HG03060 (cell line): ENCODE measurements around the gene AUTS2.

Source experiments
- ATAC-seq: cut with Tn5 transposase; IDR thresholded peaks from one replicate; pipeline ENCODE4 v1.9.1; 2021; ENCODE audit warnings: low read depth, moderate number of reproducible peaks; ENCODE audit not compliant: unreplicated experiment

Gene AUTS2

DNA sequence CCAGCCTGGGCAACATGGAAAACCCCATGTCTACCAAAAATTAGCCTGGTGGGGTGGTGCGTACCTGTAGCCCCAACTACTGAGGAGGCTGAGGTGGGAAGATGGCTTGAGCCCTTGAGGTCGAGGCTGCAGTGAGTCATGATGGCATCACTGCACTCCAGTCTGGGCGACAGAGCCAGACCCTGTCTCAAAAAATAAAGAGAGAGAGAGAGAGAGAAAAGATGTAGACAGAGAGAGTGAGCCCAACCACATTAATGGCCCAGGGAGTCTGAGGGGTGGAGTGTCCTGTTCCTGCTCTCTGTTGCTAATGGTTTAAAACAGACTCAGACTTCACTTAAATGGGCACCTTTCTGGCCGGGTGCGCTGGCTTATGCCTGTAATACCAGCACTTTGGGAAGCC lies 1078.0 kb downstream of the AUTS2 start:
- ATAC-seq = no peak

DNA sequence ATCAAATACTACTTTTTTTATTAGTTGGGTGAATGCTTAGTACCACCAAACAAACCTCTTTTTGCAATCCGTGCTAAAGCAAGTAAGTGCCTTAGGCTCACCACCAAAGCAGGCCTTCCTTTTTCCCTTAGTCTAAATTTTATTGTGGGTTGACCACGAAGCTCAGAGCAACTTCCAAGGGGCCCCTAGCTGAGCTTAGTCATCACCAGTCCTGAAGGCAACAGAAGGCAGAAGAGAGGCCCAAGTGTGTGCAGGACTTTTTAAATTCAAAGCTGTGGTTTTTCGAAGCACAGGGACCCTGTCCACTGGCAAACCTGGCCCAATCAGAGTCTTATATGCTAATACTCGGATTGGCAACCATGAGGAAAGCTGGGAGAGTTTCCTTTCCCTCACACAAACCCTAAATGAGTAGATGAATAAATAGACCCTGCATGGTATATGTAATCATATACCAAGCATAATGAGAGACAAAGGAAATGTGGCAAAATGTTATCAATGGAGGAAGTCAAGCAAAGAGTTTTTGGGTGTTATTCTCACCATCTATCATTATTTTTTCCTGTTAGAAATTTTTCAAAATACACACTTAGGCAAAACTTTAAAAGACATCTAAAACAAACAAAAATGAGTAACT lies 1080.5 kb downstream of the AUTS2 start:
- no peak for ATAC-seq

DNA sequence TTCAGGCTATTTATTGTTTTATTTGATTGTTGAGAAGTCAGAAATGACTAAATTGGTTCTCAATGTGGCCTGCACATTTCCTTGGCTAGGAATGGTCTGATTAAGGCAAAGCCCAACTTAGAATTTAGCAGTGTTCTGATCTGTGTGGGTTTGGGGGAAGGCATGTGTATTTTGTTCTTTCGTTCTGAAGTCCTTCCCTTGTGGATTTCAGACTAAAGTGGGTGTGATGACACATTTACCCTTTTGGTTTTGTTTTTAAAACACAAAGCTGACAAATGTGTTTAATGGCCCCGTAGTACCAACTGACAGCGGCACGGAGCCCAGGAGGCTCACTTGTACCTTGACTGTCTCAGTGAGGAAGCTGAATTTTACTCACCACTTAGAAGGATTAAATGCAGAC lies 1081.4 kb downstream of the AUTS2 start:
- no peak for ATAC-seq

DNA sequence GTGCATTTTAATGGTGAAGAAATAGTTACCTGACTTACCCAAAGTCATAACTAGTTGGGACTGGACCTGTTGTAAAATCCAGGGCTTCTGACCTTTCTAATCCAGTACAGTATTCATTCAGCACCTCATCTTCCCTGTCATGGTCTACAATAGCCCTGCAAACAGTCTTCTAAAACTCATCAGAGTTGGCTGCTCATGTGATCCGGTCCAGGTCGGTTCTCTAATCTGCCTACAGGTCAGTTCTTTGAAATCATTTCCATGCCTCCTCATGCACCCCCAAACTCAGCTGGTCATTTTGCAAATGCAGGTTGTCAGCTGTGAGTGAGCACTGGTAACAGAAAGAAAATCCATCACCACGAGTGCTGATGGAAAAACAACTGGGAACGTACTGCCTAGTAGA lies 1082.0 kb downstream of the AUTS2 start:
- no peak for ATAC-seq

DNA sequence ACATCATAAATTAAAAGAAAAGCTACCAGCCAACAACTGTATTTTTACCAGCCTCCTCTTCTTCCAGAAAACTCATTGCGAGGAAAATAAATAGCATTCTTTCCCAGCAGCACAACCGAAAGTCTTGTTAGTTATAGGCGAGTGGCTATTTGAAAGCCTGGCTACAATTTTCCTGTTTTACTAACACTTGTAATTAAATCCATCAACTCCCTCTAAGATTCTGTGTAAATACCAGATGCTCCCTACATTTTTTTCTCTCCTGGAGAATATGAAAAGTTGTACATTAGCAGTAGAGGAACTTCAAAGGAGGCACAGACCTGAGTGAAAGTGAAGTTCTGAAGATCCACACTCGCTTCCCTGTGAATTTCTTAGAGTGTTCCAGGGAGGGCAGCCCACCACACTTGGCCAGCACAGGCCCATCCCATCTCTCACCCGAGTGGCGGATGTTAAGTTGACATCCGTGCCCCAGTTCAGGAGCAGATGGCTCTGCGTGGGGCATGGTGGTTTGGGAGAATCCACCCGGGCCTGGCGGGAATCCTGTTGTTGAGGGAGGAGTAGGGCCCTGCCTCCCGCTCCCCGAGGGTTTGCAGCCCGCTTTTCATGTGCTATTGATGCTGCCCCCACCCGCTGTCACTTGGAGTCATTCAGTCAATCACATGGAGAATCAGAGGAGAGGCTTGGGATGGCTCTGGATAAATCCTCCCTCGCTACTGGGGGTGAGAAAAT lies 1082.6 kb downstream of the AUTS2 start:
- no peak for ATAC-seq

DNA sequence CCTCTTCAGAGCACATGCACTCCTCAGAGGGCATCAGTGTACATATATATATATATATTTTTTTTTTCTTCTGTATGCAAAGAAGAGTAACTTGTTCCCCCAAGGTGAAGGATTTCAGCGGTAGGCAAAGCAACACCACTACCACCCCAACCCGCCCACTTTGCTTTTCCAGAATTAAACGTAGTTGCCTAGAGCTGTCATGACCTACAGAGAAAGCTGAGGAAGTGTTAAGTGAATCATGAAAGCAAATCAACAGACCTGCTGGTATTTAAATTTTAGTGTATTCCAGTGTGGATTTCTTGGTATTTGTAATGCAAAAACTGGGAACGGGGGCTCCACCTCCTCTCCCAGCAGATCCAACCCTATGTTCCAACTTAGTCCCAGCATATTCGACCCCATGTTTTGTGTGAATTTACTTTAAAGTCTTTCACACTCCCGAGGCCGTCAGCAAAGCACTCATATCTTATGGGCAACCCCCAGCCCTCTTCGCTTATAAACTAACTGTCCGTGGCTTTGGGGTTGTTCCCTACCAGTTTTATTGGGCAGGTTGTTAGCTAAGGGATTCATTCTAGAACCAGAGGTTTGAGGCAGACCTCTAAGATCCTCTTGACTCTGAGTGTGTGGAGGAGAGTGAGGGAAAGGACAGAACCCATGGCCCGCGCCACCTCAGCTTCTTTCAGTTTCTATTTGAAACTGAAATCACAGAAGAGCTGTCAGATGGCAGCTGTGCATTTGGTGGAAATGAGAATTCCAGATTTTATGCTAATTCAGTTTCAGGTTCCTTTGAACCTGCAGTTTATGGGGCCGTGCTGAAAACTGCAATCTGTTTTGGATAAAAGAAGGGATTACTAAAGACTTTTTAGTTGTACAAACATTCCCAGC lies 1083.4 kb downstream of the AUTS2 start:
- peak; percentile 76 for ATAC-seq

DNA sequence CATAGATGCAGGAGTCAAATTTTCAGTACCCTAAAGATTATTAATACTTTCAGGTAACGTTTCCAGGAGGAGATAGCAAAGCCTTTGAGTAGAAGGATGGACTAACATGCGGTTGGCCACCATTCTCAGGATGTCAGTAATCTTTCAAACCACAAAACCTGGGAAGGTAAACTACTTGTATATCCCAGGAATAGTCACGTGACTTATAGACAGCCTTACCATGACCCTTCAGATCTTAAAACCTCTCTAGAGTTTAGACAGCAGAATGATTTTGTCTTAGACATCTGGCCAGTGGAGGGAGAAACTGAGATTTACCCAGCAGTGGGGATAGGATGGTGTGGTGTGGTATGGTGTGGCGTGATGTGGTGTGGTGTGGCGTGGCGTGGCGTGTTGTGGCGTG lies 1085.9 kb downstream of the AUTS2 start:
- no peak for ATAC-seq

DNA sequence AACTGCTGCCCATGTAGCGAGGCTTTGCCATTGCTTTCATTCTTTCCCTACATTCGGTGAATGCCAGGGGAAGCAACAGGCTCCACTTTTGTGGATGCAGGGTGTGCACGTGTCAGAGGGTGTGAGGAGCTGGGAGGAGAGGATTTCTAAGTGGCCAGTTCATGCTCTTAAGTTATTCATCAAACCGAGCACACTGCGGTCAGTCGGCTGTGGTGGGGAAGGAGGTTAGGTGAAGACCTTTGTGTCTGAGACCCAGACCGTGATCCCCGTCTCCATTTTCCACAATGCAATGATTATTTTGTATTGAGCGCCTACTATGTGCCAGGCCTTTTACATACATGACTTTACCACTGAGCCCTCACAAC lies 1095.0 kb downstream of the AUTS2 start:
- no peak for ATAC-seq

DNA sequence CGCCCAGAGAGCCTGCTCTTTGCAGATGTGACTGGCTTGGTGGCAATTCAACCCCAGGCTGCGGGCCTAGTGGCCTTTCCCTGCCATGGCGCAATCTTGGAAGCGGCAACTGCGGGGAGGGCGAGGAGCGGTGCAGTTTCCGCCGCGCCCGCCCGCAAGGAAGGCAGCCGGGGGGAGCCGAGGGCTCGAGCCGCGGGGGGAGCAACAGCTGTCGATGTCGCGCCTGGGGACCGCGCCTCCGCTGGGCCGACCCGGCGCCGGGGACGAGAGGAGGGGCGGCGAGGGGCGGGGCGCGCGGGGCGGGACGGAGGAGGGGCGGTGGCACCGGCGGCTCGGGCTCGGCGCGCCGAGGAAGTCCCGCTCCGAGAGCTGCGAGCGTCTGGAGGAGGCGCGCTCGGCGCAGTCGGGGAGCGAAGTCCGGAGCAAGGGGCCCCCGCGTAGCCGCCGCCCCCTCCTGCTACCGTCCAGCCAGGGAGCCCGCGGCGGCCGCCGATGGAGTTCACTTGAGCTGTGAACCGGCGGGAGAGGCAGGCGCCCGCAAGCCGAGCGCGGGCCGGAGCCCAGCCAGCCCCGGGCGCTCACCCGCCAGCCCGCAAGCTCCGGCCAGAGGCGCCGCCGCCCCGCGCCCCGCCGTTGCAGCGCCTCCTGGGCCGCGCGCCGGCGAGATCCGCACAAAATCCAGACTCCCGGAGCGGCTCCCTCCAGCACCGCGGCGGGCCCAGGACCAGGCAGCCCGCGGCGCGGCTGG lies 1095.6 kb downstream of the AUTS2 start:
- ATAC-seq = no peak

DNA sequence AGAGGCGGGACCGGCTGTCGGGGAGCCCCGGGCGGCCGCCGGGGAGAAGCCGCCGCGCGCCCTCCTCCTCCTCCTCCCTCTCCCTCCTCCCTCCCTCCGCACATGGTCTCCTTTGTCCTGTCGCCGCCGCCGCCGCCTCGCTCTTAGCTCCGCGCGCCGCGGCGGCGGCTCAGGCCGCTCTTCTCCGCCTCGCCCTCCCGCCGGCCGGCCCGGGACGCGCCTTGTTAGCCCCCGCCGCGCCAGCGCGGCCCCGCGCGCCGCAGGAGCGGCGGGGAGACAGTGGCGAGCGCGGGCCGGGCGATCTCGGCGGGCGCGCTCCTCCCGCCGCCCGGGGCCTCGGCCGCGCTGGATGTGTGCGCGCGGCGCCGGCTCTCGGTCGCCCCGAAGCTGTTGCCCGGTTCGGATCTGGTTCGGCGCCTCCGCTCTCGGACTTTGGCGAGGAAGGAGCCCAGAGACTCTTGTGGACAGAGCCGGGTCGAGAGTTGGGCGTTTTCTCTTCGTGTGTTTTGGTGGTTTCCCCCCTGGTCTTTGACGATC lies 1096.2 kb downstream of the AUTS2 start:
- ATAC-seq = no peak

DNA sequence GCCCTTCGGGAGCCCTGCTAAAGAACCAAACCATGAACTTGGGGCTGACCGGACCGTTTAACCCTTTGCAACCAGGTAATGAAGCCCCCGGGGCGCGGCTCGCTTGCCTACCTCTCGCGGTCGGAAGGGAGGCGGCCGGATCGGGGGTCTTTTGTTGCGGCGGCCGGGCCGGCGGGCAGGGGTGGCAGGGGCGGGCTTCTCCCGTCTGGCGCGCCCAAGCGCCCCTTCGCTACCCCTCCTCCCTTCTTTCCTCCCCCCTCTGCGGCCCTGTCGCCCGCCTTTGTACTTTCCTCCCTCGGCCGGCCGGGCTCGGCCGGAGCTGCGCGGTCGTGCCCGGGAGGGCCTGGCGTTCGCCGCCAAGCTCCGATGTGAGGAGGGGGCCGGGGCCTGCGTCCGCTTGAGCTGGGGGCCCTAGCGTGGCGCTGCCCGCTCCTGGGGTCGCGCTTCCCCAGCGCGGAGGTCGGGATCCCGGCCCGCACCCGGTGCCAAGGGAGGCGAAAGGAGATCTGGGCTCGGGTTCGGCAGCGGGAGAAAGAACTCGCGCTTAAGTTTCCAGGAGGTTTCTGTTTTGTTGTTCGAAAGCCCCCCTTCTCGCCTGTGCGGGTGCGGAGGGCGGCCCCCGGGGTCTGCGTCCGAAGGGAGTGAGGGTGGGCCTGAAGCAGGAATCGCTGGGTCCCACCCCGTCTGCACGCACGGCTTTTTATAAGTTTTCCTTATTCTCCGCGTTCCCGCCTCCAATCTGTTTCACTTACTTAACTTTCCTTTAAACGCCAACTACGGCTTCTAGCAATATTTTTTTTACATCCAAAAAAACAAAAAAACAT lies 1096.9 kb downstream of the AUTS2 start:
- no peak for ATAC-seq

DNA sequence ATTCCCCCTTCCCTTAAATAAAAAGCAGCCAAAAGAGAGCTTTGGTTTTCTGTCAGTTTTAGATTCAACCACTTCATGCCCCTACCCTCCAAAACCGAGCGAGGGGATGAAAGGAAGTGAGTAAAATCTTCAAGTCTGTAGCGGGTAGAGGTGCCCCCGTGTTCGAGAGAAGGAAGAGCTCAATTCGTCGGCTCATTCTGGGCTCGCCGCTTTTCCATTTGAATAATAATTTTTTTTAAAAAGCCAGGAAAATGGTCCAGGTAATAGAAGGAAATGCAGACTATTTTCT lies 1097.5 kb downstream of the AUTS2 start:
- ATAC-seq = no peak

DNA sequence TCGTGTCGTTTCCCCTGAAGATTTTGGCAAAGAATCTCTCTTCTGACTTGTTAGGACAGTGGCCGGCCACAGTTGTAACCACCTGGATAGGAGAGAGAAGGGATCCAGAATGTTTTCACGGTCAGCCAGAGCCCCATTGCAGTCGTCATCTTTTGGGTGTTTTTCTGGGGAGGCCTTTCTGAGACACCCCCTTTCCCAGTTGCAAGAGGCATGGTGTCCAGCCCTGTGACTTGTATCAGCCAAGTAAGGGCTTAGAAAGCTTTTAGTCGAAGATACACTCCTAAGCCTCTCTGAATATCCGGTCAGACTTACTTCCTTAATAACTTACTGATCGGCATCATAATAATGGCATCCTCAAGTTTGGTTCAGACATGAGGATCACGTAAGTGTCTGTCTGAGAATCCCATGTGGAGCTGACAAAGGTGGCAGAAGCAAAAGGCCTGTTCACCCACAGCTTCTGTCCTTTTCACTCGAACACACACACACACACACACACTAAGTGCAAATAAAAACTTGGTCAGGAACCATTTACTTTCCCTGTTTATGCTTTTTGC lies 1098.0 kb downstream of the AUTS2 start:
- no peak for ATAC-seq

DNA sequence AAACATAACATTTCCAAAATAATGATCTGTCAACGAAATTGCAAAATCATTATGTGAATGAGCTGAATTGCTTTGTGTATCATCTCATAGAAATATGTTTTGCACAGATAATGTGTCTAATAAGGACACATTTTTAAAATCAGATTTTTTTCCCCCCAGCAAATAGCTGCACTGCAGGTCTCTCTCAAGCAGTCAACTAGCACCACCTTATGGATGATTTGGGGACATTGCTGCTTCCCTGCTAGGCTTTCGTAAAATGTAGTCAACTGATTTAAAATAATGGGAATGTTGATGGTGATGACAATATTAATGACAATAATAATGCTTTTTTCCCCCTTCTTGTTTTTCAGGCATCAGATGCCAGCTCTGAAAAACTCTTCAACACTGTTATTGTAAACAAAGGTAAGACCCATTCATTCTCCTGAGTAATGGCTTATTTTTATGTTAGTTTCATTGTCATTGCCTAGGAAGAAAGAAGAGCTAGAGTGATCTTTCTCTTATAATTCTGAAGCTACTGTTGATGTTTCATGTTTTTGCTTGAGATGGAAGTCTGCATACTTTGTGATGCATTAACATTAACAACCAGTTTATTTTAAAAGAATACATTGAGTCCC lies 1100.1 kb downstream of the AUTS2 start:
- no peak for ATAC-seq

DNA sequence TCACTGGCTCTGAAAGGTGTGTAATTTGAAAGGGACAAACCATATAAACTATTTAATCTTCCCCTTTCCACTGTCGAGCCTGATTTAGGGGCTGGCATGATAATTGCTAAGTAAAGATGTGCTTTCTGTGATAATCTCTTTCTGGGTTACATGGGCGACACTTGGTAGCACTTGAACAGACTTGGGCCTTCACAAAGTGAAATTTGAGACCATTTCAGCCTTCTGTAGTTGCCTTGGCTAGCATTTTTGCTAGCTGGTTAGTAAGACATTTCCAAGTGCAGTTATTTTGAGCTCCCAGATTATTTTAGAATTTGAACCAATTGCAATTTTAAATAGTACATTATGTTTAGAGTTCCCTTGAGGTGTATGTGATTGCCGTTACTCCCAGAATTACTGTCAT lies 1101.0 kb downstream of the AUTS2 start:
- ATAC-seq = no peak

DNA sequence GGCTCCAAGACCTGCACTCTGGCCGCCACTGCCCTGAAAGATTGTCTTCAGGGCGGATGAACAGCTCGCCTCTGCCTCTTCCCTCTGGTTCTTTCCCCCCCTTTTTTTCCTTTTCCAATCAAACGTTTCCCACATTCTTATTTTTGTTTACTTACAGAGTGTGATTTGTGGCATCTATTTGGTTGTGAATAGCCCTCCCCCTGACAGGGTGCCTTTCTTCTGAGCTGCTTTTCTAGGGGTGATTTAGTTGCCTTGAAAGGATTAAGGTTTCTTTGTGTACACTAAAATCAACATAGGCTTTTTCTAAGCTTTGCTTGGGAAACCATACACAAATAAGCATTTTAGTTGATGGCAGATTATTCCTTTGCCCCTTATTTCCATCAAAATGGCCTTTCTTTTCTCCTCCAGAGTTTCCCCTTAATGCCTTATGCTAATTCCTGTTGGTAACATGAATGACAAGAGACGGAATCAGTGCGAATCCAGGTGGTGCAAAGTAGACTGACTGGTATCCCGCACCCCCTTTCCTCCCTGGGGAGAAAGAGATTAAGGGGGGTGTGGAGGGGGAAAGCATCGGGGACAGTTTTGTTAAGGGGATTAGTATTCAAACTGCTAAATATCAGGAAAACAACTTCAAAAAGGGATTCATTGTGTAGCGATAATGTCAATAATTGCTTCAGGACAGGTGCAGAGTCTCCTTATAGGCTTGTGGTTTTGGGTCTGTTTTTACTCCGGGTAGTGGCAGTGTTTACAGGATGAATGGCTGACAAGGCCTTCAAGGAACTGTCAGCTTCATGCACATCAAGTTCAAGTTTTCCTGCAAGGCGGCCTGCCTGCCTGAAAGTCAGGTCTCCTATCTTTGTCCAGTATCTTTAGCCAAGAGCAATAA lies 1102.0 kb downstream of the AUTS2 start:
- ATAC-seq = no peak

DNA sequence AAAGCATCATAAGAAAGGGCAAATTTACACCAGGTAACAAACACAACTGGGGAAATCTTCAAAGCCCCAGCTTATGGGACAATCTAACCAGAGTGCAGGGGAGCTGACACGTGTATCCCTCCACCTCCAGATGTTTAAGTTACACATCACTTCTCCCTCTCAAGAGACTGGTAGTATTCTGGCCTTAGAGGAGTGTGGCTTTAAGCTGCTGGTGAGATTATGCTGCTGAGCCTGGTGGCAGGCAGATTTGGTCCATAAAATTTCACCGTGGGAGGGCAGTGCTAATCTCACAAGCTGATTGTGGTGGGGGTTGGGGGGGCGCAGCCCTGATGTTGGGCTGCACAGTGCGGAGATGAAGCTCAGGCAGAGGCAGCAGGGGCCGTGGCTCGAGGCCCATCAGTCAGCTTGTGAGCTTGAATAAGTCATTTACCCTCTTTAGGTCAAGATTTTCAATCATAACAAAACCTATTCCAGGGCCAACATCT lies 1102.7 kb downstream of the AUTS2 start:
- ATAC-seq = no peak

DNA sequence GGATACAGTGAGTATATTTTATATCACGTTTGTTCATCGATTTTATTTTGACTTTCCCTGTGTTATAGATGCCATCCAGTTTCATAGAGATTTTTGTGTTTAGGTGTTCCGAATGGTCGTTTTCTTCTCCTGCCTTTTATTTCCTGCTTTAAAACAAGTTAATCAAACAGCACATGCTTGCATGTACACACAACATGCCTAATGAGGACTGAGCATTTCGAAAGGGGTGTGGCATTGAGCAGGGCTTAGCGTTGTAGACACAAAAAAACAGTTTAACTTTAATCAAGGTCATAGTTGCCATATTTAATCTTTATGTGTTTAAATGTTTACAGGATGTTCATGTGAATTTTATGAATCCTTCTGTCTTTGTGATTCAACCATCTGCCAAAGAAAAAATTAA lies 1103.2 kb downstream of the AUTS2 start:
- no peak for ATAC-seq
